GM12892 (cell line): ENCODE results near the gene TEAD3.

Experiments
- POLR2A ChIP-seq: IDR thresholded peaks from 2 replicates; pipeline ENCODE4 v1.6.1; 2011; ENCODE audit warnings: low read depth, low read length, control low read depth
- POLR2AphosphoS5 ChIP-seq: IDR thresholded peaks from 2 replicates; pipeline ENCODE4 v1.6.1; 2011; ENCODE audit warnings: low read depth, low read length, control low read depth

DNA sequence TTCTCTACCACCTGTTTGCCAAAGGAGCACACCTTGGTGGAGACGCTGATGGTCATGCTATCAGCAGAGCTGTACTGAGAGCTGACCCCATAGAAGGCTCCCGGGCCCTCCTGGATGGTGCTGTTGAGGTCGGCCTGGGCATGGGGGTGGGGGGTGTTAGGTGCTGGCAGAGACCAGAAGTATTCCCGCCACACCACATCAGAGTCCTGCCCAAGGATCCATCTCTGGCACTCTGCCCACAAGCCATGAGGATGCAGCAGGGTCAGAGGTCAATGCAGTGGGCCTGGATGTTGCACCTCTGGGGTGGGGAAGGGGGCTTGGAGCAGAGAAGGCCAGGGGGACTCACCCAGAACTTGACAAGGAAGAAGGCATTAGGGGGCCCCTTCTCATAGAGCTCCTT is 21.3 kb downstream of the TEAD3 start:
- TF ChIP-seq POLR2AphosphoS5 (no peak), POLR2A (no peak)
